ENCODE measurements around the gene CDK16. TPM values are rescaled to one million over a fixed set of nuclear protein-coding genes. Genes with fewer than 3 reads are reported as not detected.

CDK16 gene
- total RNA-seq, 4 donors from 2014 or later, result 23.2 to 80.5 (median 74.3) TPM

- no peaks in the 10 kb centered on the region for H3K9me3 ChIP-seq
- no peaks in the 10 kb centered on the region for H3K4me1 ChIP-seq
- intact Hi-C loops (cut with DNase I; ENCODE audit: low total_unique reads), result no loop called here
- no peak for TF ChIP-seq POLR2A (IDR thresholded peaks at IDR 0.05)
- TF ChIP-seq, protein P1, sequence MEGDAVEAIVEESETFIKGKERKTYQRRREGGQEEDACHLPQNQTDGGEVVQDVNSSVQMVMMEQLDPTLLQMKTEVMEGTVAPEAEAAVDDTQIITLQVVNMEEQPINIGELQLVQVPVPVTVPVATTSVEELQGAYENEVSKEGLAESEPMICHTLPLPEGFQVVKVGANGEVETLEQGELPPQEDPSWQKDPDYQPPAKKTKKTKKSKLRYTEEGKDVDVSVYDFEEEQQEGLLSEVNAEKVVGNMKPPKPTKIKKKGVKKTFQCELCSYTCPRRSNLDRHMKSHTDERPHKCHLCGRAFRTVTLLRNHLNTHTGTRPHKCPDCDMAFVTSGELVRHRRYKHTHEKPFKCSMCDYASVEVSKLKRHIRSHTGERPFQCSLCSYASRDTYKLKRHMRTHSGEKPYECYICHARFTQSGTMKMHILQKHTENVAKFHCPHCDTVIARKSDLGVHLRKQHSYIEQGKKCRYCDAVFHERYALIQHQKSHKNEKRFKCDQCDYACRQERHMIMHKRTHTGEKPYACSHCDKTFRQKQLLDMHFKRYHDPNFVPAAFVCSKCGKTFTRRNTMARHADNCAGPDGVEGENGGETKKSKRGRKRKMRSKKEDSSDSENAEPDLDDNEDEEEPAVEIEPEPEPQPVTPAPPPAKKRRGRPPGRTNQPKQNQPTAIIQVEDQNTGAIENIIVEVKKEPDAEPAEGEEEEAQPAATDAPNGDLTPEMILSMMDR (IDR thresholded peaks at IDR 0.05), result no peak
- H3K36me3 ChIP-seq, result no peaks in the 10 kb centered on the region
- peaks cover 0 to 11% of the 10 kb centered on the region in 2 donors for H3K27me3 ChIP-seq
- H3K27ac ChIP-seq, result no peak overlapping the region
- DNase-seq, result no peak
- no peak overlapping the region for H3K4me3 ChIP-seq
Observed at GRCh38 chrX:47266643-47267042, 48.2 kb downstream of the CDK16 start.

- TF ChIP-seq POLR2A (IDR thresholded peaks at IDR 0.05), result no peak
- TF ChIP-seq, protein P1 (IDR thresholded peaks at IDR 0.05), result no peak
- H3K36me3 ChIP-seq, result no peaks in the 10 kb centered on the region
- intact Hi-C loops (cut with DNase I; ENCODE audit: low total_unique reads), result no loop called here
- H3K4me3 ChIP-seq, result no peak overlapping the region
- H3K27me3 ChIP-seq, result peaks cover 0 to 8% of the 10 kb centered on the region in 2 donors
- H3K9me3 ChIP-seq, result no peaks in the 10 kb centered on the region
- H3K4me1 ChIP-seq, result no peaks in the 10 kb centered on the region
- H3K27ac ChIP-seq, result no peak overlapping the region
- no peak for DNase-seq
Observed at GRCh38 chrX:47272013-47272408, 53.5 kb downstream of the CDK16 start.

DNA sequence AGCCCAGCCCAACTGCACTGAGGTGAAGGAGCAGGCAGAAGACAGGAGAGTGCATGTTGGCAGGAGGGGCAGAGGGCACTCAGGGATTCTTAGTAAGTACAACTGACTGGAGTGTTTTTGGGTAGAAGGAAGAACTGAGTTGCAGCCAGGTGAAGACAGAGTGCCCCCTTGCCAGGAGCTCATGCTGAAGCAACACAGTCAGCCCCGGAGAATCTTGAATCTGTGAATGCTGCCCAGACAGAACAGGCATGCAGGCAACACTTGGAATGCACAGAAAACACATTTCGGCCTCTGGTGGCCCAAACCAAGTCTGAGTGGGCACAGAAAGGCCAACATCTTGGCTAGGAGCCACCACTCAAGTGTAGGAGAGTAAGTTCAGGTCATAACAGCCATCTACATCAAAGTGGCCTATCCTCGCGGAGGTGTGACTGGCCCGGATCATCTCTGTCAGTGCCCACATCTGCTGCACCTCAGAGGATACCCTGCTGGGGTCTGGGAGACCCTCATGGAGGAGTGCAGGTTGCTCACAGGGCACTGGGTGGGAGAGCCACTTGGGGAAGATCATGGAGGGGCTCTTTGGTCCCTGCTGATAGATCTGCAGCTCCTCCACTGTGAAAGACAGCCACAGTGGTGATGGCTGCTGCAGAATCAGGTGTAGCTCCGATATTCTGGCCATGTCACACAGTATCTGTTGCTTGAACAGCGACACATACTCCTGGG, 54.7 kb downstream of the CDK16 start:
- Histone ChIP-seq H3K27me3 (peaks cover 0 to 8% of the 10 kb centered on the region in 2 donors), H3K27ac (no peak overlapping the region)
- intact Hi-C loops (cut with DNase I; ENCODE audit: low total_unique reads), result no loop called here

GRCh38 chrX:47278691-47279090, 60.2 kb downstream of the CDK16 start:
- Histone ChIP-seq H3K9me3 (no peaks in the 10 kb centered on the region), H3K27me3 (peaks cover 0 to 5% of the 10 kb centered on the region in 2 donors), H3K27ac (no peak overlapping the region), H3K4me1 (no peaks in the 10 kb centered on the region), H3K36me3 (no peaks in the 10 kb centered on the region), H3K4me3 (no peak overlapping the region)
- intact Hi-C loops (cut with DNase I; ENCODE audit: low total_unique reads), result no loop called here
- TF ChIP-seq, protein P1 (IDR thresholded peaks at IDR 0.05), result no peak
- no peak for TF ChIP-seq POLR2A (IDR thresholded peaks at IDR 0.05)
- DNase-seq, result no peak

More for the DNA sequence above, 54.7 kb downstream of the CDK16 start:
- no peaks in the 10 kb centered on the region for H3K36me3 ChIP-seq
- DNase-seq, result no peak
- no peaks in the 10 kb centered on the region for H3K9me3 ChIP-seq
- no peak for TF ChIP-seq POLR2A (IDR thresholded peaks at IDR 0.05)
- TF ChIP-seq, protein P1 (IDR thresholded peaks at IDR 0.05), result no peak
- H3K4me1 ChIP-seq, result no peaks in the 10 kb centered on the region
- H3K4me3 ChIP-seq, result no peak overlapping the region

Other genes starting within 250 kb of the CDK16 start
- gene RGN, start 140.2 kb upstream of the CDK16 start, total RNA-seq, result 10 to 100 TPM in 1 of 4 donors, 1 to 10 TPM in 1, under 1 TPM in 2; 0.59 to 11.3 (median 4.0) TPM
- gene NDUFB11, start 74.0 kb upstream of the CDK16 start, total RNA-seq, result 10 to 100 TPM; 28.6 to 42.6 (median 35.5) TPM
- 10 to 100 TPM in 2 of 4 donors, 1 to 10 TPM in 2; 4.4 to 45.4 (median 22.3) TPM for gene RBM10, start 73.5 kb upstream of the CDK16 start, total RNA-seq
- gene UBA1, start 24.9 kb upstream of the CDK16 start, total RNA-seq, result 100 to 1,000 TPM in 3 of 4 donors, 10 to 100 TPM in 1; 72.9 to 187 (median 149) TPM
- 100 to 1,000 TPM in 3 of 4 donors, 10 to 100 TPM in 1; 53.2 to 181 (median 135) TPM for gene USP11, start 14.3 kb downstream of the CDK16 start, total RNA-seq
- 1 to 10 TPM in 1 of 4 donors, under 1 TPM in 1, not detected in 2; 0.55 to 2.4 TPM for gene ZNF157, start 151.9 kb downstream of the CDK16 start, total RNA-seq